H9 (cell line): Measurements from ENCODE around the gene SYNPO2. TPM values are rescaled to one million over a fixed set of nuclear protein-coding genes. Genes with fewer than 3 reads are reported as not detected.

Experiments used
- DNase-seq: peaks from one replicate; pipeline ENCODE4 v3.0.0-alpha.2; 2017
- H2AFZ ChIP-seq: one replicate; pipeline ENCODE4 v1.6.1; 2013; ENCODE audit warnings: mild to moderate bottlenecking, low read length, control low read depth, moderate library complexity
- H2AK5ac ChIP-seq: 2 replicates; pipeline ENCODE4 v1.6.1; 2013; ENCODE audit warnings: low read length, control low read depth, mixed read lengths; ENCODE audit not compliant: insufficient read length
- H2BK120ac ChIP-seq: one replicate; pipeline ENCODE4 v1.6.1; 2013; ENCODE audit warnings: low read depth, mild to moderate bottlenecking, low read length, control low read depth, inconsistent platforms; ENCODE audit not compliant: poor library complexity, severe bottlenecking
- H2BK12ac ChIP-seq: 2 replicates; pipeline ENCODE4 v1.6.1; 2013; ENCODE audit warnings: low read length, control low read depth, mixed read lengths, low read depth; ENCODE audit not compliant: insufficient read length
- H2BK15ac ChIP-seq: 2 replicates; pipeline ENCODE4 v1.6.1; 2013; ENCODE audit warnings: low read depth, low read length, control low read depth
- H2BK20ac ChIP-seq: one replicate; pipeline ENCODE4 v1.6.1; 2013; ENCODE audit warnings: low read depth, mild to moderate bottlenecking, low read length, control low read depth, inconsistent platforms; ENCODE audit not compliant: poor library complexity, severe bottlenecking
- H2BK5ac ChIP-seq: 2 replicates; pipeline ENCODE4 v1.6.1; 2013; ENCODE audit warnings: low read length, control low read depth, mixed read lengths; ENCODE audit not compliant: insufficient read length
- H3K14ac ChIP-seq: 2 replicates; pipeline ENCODE4 v1.6.1; 2013; ENCODE audit warnings: low read length, control low read depth; ENCODE audit not compliant: insufficient read depth
- H3K18ac ChIP-seq: 2 replicates; pipeline ENCODE4 v1.6.1; 2013; ENCODE audit warnings: low read depth, mild to moderate bottlenecking, mixed read lengths, low read length, control low read depth; ENCODE audit not compliant: insufficient read length
- H3K23ac ChIP-seq: 2 replicates; pipeline ENCODE4 v1.6.1; 2013; ENCODE audit warnings: low read length, control low read depth, mixed read lengths, low read depth; ENCODE audit not compliant: insufficient read length
- H3K23me2 ChIP-seq: 2 replicates; pipeline ENCODE4 v1.6.1; 2013; ENCODE audit warnings: low read depth, mild to moderate bottlenecking, mixed read lengths, low read length, control low read depth; ENCODE audit not compliant: insufficient read length, poor library complexity, severe bottlenecking
- H3K27ac ChIP-seq: 2 replicates; pipeline ENCODE4 v1.5.1; 2013; ENCODE audit warnings: low read length, control low read depth, mixed read lengths, low read depth; ENCODE audit not compliant: insufficient read length
- H3K27me3 ChIP-seq: 2 replicates; pipeline ENCODE4 v1.6.1; 2013; ENCODE audit warnings: low read length, control low read depth, inconsistent platforms; ENCODE audit not compliant: insufficient read depth
- H3K4ac ChIP-seq: 2 replicates; pipeline ENCODE4 v1.6.1; 2013; ENCODE audit warnings: low read depth, mild to moderate bottlenecking, control low read depth, inconsistent platforms, low read length, moderate library complexity
- H3K4me1 ChIP-seq: 2 replicates; pipeline ENCODE4 v1.6.1; 2013; ENCODE audit warnings: low read length, control low read depth, inconsistent platforms; ENCODE audit not compliant: insufficient read depth
- H3K4me2 ChIP-seq: 2 replicates; pipeline ENCODE4 v1.6.1; 2013; ENCODE audit warnings: low read length, control low read depth, mixed read lengths; ENCODE audit not compliant: insufficient read length, insufficient read depth
- H3K56ac ChIP-seq: 2 replicates; pipeline ENCODE4 v1.6.1; 2013; ENCODE audit warnings: low read depth, mild to moderate bottlenecking, mixed read lengths, low read length, control low read depth; ENCODE audit not compliant: insufficient read length
- H3K79me1 ChIP-seq: 2 replicates; pipeline ENCODE4 v1.6.1; 2013; ENCODE audit warnings: low read depth, mild to moderate bottlenecking, moderate library complexity, low read length, control low read depth, inconsistent platforms; ENCODE audit not compliant: insufficient read depth, poor library complexity, severe bottlenecking
- H3K79me2 ChIP-seq: 2 replicates; pipeline ENCODE4 v1.6.1; 2013; ENCODE audit warnings: low read length, control low read depth, inconsistent platforms; ENCODE audit not compliant: insufficient read depth
- H3K9ac ChIP-seq: 2 replicates; pipeline ENCODE4 v1.6.1; 2013; ENCODE audit warnings: low read length, control low read depth, mixed read lengths; ENCODE audit not compliant: insufficient read length; ENCODE audit errors: extremely low read depth
- H3K9me3 ChIP-seq: one replicate; pipeline ENCODE4 v1.6.1; 2013; ENCODE audit warnings: low read depth, low read length, inconsistent platforms; ENCODE audit not compliant: control insufficient read depth
- H3T11ph ChIP-seq: one replicate; pipeline ENCODE4 v1.6.1; 2013; ENCODE audit warnings: mild to moderate bottlenecking, low read length, control low read depth, inconsistent platforms
- H4K20me1 ChIP-seq: one replicate; pipeline ENCODE4 v1.6.1; 2013; ENCODE audit not compliant: control insufficient read depth, insufficient read length, insufficient read depth
- H4K5ac ChIP-seq: 2 replicates; pipeline ENCODE4 v1.6.1; 2013; ENCODE audit warnings: low read depth, mild to moderate bottlenecking, mixed read lengths, low read length, control low read depth; ENCODE audit not compliant: insufficient read length
- H4K8ac ChIP-seq: replicated peaks from 2 replicates; pipeline ENCODE4 v1.6.1; 2013; ENCODE audit warnings: low read length, control low read depth, mixed read lengths, low read depth; ENCODE audit not compliant: insufficient read length
- H4K91ac ChIP-seq: 2 replicates; pipeline ENCODE4 v1.6.1; 2013; ENCODE audit warnings: low read depth, mild to moderate bottlenecking, moderate library complexity, mixed read lengths, low read length, control low read depth; ENCODE audit not compliant: insufficient read length
- H3K27ac Mint-ChIP-seq, 3 experiments: 2 replicates in 2 of 3; 3 replicates in 1 of 3; pipeline ENCODE4 v1.8.0; 2020 to 2021; ENCODE audit warnings: mixed read lengths in 3 of 3, mild to moderate bottlenecking in 1 of 3, moderate library complexity in 1 of 3
- H3K27me3 Mint-ChIP-seq: 2 replicates; pipeline ENCODE4 v1.8.0; 2021; ENCODE audit warnings: low read depth, mild to moderate bottlenecking, moderate library complexity, mixed read lengths
- H3K36me3 Mint-ChIP-seq, 3 experiments: 2 replicates in 2 of 3; 3 replicates in 1 of 3; pipeline ENCODE4 v1.8.0; 2020 to 2021; ENCODE audit warnings: low read depth in 3 of 3, mixed read lengths in 3 of 3; ENCODE audit not compliant: insufficient read depth in 1 of 3
- H3K4me1 Mint-ChIP-seq, 2 experiments: 2 replicates each; pipeline ENCODE4 v1.8.0; 2020; ENCODE audit warnings: mixed read lengths in 2 of 2
- H3K4me3 Mint-ChIP-seq, 2 experiments: 2 replicates in 1 of 2; 3 replicates in 1 of 2; pipeline ENCODE4 v1.8.0; 2020 to 2021; ENCODE audit warnings: mild to moderate bottlenecking in 2 of 2, mixed read lengths in 2 of 2, moderate library complexity in 1 of 2
- H3K9me3 Mint-ChIP-seq, 2 experiments: 2 replicates in 1 of 2; 3 replicates in 1 of 2; pipeline ENCODE4 v1.8.0; 2020; ENCODE audit warnings: mild to moderate bottlenecking in 2 of 2, mixed read lengths in 2 of 2, moderate library complexity in 1 of 2
- WGBS: extraction: QIAGEN DNeasy Blood & Tissue Kit; methylation state at CpG from one replicate; pipeline ENCODE4 v1.1.7; 2013; ENCODE audit warnings: missing lambda C conversion rate, low lambda C conversion rate, mixed read lengths; ENCODE audit not compliant: insufficient read length; ENCODE audit errors: extremely low coverage; 5-methylcytosine and 5-hydroxymethylcytosine counted together
- total RNA-seq: library from RNA; stranded (reverse); gene quantifications from 2 replicates; pipeline ENCODE4 v1.2.1, GENCODE V29; 2021
- TF ChIP-seq, protein P1 (sequence below): fragments of 200-600 bp; sonication (generic); conservative IDR thresholded peaks from 3 replicates; pipeline ENCODE4 v1.8.0; 2021; ENCODE audit warnings: antibody characterized with exemption, mild to moderate bottlenecking

Gene SYNPO2
- total RNA-seq, 1 experiment from 2014 or later: 1.1 TPM

DNA sequence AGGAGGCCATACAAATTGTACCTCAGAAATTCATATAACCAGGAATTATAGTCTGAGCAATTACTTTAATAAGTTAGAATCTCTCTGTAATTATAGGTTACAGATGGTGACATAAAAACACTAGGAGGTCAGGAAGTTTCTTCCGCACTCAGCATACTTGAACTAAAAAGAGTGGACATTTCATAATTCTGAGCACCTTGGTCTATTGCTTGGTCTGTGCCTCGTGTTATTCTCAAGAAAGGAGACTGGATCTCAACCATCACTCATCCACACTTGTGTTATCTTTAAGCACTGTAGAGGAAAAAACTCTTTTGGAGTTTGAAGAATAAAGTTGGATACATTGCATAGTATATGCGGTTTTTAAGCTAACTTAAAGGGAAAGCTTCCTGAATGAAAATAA lies 91.1 kb downstream of the SYNPO2 start:
- no peak overlapping the region for H3T11ph ChIP-seq
- H3K4me1 Mint-ChIP-seq: peaks cover 8 to 11% of the 10 kb centered on the region in 2 experiments
- no peaks in the 10 kb centered on the region for H3K79me1 ChIP-seq
- no peak overlapping the region for H3K4me2 ChIP-seq
- H3K23ac ChIP-seq: no peak overlapping the region
- no peak overlapping the region for H2AK5ac ChIP-seq
- H4K5ac ChIP-seq: no peak overlapping the region
- no peak overlapping the region for H2BK20ac ChIP-seq
- H3K27ac ChIP-seq: no peak overlapping the region
- no peaks in the 10 kb centered on the region for H3K27me3 Mint-ChIP-seq
- no peak overlapping the region for H4K91ac ChIP-seq
- H2BK120ac ChIP-seq: no peak overlapping the region
- no peak for DNase-seq
- H2AFZ ChIP-seq: no peak overlapping the region
- no peaks in the 10 kb centered on the region for H3K27me3 ChIP-seq
- H3K4me3 Mint-ChIP-seq: no peak overlapping the region
- H3K4ac ChIP-seq: no peak overlapping the region
- H3K27ac Mint-ChIP-seq: no peak overlapping the region
- no peak overlapping the region for H3K14ac ChIP-seq
- no peaks in the 10 kb centered on the region for H3K9me3 Mint-ChIP-seq
- no peak overlapping the region for H2BK15ac ChIP-seq
- H2BK5ac ChIP-seq: no peak overlapping the region
- H4K20me1 ChIP-seq: no peaks in the 10 kb centered on the region
- H4K8ac ChIP-seq: no peak overlapping the region
- WGBS: no CpG with 5 or more reads among the region's 3 CpGs
- TF ChIP-seq, protein P1, sequence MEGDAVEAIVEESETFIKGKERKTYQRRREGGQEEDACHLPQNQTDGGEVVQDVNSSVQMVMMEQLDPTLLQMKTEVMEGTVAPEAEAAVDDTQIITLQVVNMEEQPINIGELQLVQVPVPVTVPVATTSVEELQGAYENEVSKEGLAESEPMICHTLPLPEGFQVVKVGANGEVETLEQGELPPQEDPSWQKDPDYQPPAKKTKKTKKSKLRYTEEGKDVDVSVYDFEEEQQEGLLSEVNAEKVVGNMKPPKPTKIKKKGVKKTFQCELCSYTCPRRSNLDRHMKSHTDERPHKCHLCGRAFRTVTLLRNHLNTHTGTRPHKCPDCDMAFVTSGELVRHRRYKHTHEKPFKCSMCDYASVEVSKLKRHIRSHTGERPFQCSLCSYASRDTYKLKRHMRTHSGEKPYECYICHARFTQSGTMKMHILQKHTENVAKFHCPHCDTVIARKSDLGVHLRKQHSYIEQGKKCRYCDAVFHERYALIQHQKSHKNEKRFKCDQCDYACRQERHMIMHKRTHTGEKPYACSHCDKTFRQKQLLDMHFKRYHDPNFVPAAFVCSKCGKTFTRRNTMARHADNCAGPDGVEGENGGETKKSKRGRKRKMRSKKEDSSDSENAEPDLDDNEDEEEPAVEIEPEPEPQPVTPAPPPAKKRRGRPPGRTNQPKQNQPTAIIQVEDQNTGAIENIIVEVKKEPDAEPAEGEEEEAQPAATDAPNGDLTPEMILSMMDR: no peak
- no peak overlapping the region for H2BK12ac ChIP-seq
- no peak overlapping the region for H3K9ac ChIP-seq
- no peaks in the 10 kb centered on the region for H3K9me3 ChIP-seq
- no peak overlapping the region for H3K18ac ChIP-seq
- no peaks in the 10 kb centered on the region for H3K23me2 ChIP-seq
- H3K56ac ChIP-seq: no peak overlapping the region
- no peaks in the 10 kb centered on the region for H3K4me1 ChIP-seq
- 0 out of 7 replicates have a peak, but pooled peaks cover 0 to 2% (median 0%) of the 10 kb centered on the region in 3 experiments for H3K36me3 Mint-ChIP-seq
- no peaks in the 10 kb centered on the region for H3K79me2 ChIP-seq
